Thyroid gland (tissue), 4 donors: ENCODE data around the gene POLR2B. TPM values are rescaled to one million over a fixed set of nuclear protein-coding genes. Genes with fewer than 3 reads are reported as not detected.

Experiments used
- DNase-seq, 2 donors: peaks; one replicate each; pipeline ENCODE4 v3.0.0-alpha.2; 2019
- H3K27ac ChIP-seq, 3 donors: fragments of 200-600 bp; sonication (generic); 1 replicate in 2 of 3; 2 replicates in 1 of 3; pipeline ENCODE4 v1.5.1; 2016 to 2019; ENCODE audit warnings: mild to moderate bottlenecking in 1 of 3, moderate library complexity in 1 of 3
- H3K27me3 ChIP-seq: fragments of 200-600 bp; sonication (generic); one replicate; pipeline ENCODE4 v1.5.1; 2019
- H3K36me3 ChIP-seq, 2 donors: fragments of 200-600 bp; sonication (generic); one replicate each; pipeline ENCODE4 v1.5.1; 2016 to 2019
- H3K4me1 ChIP-seq, 2 donors: fragments of 200-600 bp; sonication (generic); one replicate each; pipeline ENCODE4 v1.5.1; 2017 to 2019
- H3K4me3 ChIP-seq, 3 donors: fragments of 200-600 bp; sonication (generic); replicated peaks in 1 of 3; 1 replicate in 2 of 3; 2 replicates in 1 of 3; pipeline ENCODE4 v1.5.1; 2016; ENCODE audit warnings: mild to moderate bottlenecking in 1 of 3
- H3K9me3 ChIP-seq: fragments of 200-600 bp; sonication (generic); one replicate; pipeline ENCODE4 v1.5.1; 2017
- POLR2A ChIP-seq, 2 donors: fragments of 450-650 bp; IDR thresholded peaks; one replicate each; pipeline ENCODE4 v1.6.1; 2017; ENCODE audit warnings: antibody characterized with exemption in 2 of 2, mild to moderate bottlenecking in 2 of 2, moderate library complexity in 1 of 2
- WGBS, 2 donors: methylation state at CpG; one replicate each; pipeline ENCODE4 v1.1.5; 2017; 5-methylcytosine and 5-hydroxymethylcytosine counted together
- intact Hi-C: fragments of 100-400 bp; cut with DNase I; formaldehyde crosslinking; loops from one replicate; pipeline ENCODE4 v1.15.1; 2023
- total RNA-seq, 4 donors: library from RNA; depleted of rRNA; stranded (reverse); fragments of >200 nt; gene quantifications; one replicate each; pipeline ENCODE4 v1.2.3, GENCODE V29; 2016
- TF ChIP-seq, protein P1 (sequence below), 6 experiments: fragments of 200-600 bp in 3 of 6; fragments of 450-650 bp in 3 of 6; sonication (generic) in 3 of 6; IDR thresholded peaks; one replicate each; pipeline ENCODE4 v1.5.1; 2016 to 2019; ENCODE audit warnings: antibody characterized with exemption in 6 of 6, mild to moderate bottlenecking in 2 of 6, inconsistent platforms in 1 of 6, moderate library complexity in 1 of 6

Gene POLR2B
- total RNA-seq, 4 donors from 2014 or later: 82.1 to 111 (median 84.2) TPM

DNA sequence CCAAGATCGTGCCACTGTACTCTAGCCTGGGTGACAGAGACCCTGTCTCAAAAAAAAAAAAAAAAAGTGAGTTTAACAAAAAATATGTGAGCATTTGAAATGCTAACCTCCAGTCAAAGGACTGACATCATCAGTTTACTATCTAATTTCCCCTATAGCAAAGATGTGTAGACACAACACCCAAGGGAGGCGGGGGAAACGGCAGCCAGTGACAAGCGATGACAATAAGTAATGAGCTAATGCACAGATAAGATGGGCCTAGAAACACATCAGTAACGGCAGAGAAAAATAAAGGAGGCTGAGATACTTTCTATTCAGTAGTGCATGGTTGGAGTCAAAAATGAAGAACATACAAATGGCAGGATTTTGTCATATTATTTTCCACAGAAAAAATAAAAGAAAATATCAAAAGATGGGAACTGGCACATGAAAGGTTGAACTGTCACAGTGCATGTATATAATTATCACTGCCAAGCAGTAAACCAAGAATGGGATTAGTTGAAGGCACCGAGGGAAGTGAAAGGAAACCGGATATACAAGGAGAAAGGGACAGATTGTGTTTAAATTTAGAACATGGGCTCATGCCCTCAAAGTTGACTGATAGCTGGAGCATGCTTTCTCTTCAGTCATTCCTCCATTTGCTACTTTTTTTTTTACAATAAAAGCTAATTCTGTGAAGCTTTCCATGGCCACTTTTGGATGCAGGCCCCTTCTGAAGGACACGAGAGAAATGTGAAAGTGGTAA is 89.7 kb downstream of the POLR2B start:
- H3K4me3 ChIP-seq: no peak overlapping the region
- no peak for TF ChIP-seq POLR2A (IDR thresholded peaks at IDR 0.05)
- TF ChIP-seq, protein P1, sequence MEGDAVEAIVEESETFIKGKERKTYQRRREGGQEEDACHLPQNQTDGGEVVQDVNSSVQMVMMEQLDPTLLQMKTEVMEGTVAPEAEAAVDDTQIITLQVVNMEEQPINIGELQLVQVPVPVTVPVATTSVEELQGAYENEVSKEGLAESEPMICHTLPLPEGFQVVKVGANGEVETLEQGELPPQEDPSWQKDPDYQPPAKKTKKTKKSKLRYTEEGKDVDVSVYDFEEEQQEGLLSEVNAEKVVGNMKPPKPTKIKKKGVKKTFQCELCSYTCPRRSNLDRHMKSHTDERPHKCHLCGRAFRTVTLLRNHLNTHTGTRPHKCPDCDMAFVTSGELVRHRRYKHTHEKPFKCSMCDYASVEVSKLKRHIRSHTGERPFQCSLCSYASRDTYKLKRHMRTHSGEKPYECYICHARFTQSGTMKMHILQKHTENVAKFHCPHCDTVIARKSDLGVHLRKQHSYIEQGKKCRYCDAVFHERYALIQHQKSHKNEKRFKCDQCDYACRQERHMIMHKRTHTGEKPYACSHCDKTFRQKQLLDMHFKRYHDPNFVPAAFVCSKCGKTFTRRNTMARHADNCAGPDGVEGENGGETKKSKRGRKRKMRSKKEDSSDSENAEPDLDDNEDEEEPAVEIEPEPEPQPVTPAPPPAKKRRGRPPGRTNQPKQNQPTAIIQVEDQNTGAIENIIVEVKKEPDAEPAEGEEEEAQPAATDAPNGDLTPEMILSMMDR (IDR thresholded peaks at IDR 0.05): no peak
- peak overlapping the region in 1 of 3 donors; percentile 22 for H3K27ac ChIP-seq
- no peak for DNase-seq
- WGBS, 2 donors: 68 to 74% methylated on average over 8 of the region's 8 CpGs
- H3K27me3 ChIP-seq: no peaks in the 10 kb centered on the region
- intact Hi-C loops: no loop called here
- H3K36me3 ChIP-seq: no peaks in the 10 kb centered on the region
- no peaks in the 10 kb centered on the region for H3K9me3 ChIP-seq
- H3K4me1 ChIP-seq: peaks cover 11 to 29% of the 10 kb centered on the region in 2 donors

DNA sequence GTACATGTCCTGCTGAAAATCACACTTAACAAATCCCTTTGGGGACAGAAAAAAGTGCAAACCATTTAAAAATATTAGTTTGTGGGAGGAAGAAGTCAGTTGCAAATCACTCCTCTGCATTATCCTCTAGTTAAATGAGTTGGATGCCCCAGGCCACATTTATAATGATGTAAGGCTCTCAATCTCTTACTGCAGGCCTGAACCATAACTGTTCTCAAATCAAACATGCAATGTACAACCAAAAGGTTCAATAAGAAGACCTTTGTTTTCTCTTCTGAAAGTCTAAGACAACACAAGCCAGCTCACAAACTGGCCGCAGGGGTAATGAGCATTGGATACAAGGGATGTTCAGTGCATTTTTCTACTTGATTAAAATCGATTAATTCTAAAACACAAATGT is 91.8 kb downstream of the POLR2B start:
- no peak for DNase-seq
- Histone ChIP-seq H3K9me3 (no peaks in the 10 kb centered on the region), H3K4me3 (no peak overlapping the region), H3K36me3 (no peaks in the 10 kb centered on the region), H3K27me3 (no peaks in the 10 kb centered on the region), H3K4me1 (peaks cover 12 to 24% of the 10 kb centered on the region in 2 donors), H3K27ac (no peak overlapping the region)
- TF ChIP-seq POLR2A (IDR thresholded peaks at IDR 0.05): no peak
- TF ChIP-seq, protein P1 (IDR thresholded peaks at IDR 0.05): no peak
- 84 to 90% methylated on average over 2 of the region's 2 CpGs for WGBS, 2 donors
- intact Hi-C loops: no loop called here

DNA sequence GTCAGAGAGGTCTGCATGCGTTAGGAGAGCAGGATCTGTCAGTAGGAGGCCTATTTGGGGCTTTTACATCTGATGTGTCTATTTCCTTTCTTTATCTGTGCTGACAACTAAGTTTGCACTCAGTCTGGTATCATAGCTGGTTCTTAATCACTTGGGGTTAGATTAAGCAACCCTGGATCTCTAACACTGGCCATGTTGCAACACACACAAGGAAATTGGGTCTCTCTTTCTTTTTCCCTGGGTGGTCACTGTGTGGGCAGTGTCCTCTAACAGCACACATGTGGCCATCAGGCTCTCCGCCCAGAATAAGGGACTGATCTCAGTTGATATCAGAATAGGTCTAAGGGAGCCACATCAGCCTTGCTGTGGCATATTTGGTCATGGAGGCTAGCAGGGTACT is 92.6 kb downstream of the POLR2B start:
- 30 to 50% methylated on average over 2 of the region's 2 CpGs for WGBS, 2 donors
- no peaks in the 10 kb centered on the region for H3K36me3 ChIP-seq
- intact Hi-C loops: no loop called here
- peaks cover 20 to 27% of the 10 kb centered on the region in 2 donors for H3K4me1 ChIP-seq
- H3K27ac ChIP-seq: peak overlapping the region in 1 of 3 donors; percentile 24
- H3K27me3 ChIP-seq: no peaks in the 10 kb centered on the region
- no peaks in the 10 kb centered on the region for H3K9me3 ChIP-seq
- H3K4me3 ChIP-seq: no peak overlapping the region
- peak in 1 of 2 donors; percentile 7 for DNase-seq
- no peak for TF ChIP-seq POLR2A (IDR thresholded peaks at IDR 0.05)
- TF ChIP-seq, protein P1 (IDR thresholded peaks at IDR 0.05): no peak

DNA sequence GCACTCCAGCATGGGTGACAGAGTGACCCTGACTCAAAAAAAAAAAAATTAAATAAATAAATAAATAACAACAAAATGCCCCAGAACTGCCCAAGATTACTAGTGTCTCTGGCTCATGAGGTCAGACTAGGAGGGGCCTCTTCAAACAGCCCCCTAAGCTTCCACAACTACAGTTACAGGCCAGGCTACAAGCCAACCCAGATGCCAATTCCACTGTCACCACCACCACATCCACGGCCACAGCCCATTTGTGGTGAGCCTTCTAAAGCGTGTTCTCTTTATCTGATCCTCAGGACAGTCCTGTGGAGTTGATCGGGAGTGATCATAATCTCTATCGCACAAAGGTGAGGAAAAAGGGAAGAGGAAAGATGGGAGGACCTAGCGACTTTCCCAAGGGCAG is 94.9 kb downstream of the POLR2B start:
- H3K4me1 ChIP-seq: peaks cover 32 to 39% of the 10 kb centered on the region in 2 donors

DNA sequence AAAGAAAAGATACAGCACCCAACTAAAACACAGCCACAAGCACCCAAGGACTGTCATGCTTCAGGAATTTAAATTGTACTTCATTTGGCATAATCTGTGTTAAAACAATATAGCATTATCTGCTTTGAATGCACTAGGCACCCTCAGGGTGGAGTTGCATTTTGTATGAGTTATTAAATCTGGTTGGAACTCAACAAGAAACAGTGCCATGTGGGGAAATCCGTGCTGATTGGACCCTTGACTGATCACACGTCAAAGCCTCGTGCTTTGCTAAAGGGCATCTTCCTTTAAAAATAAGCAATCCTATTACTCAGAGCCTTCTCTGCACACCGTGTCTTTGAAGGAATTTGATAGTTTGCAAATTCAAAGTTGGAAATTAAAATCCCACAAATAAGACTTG is 96.0 kb downstream of the POLR2B start:
- Histone ChIP-seq H3K4me1 (peaks cover 42 to 50% of the 10 kb centered on the region in 2 donors), H3K9me3 (no peaks in the 10 kb centered on the region), H3K4me3 (no peak overlapping the region), H3K27me3 (no peaks in the 10 kb centered on the region), H3K36me3 (no peaks in the 10 kb centered on the region), H3K27ac (peak overlapping the region in 2 of 3 donors; percentile 26 to 44)
- DNase-seq: no peak
- intact Hi-C loops: no loop called here
- 21 to 28% methylated on average over 4 of the region's 4 CpGs for WGBS, 2 donors
- no peak for TF ChIP-seq POLR2A (IDR thresholded peaks at IDR 0.05)
- TF ChIP-seq, protein P1 (IDR thresholded peaks at IDR 0.05): no peak

More for the DNA sequence above, 94.9 kb downstream of the POLR2B start:
- intact Hi-C loops: no loop called here
- Histone ChIP-seq H3K27me3 (no peaks in the 10 kb centered on the region), H3K9me3 (no peaks in the 10 kb centered on the region), H3K4me3 (no peak overlapping the region), H3K27ac (no peak overlapping the region), H3K36me3 (no peaks in the 10 kb centered on the region)
- WGBS, 2 donors: 76 to 84% methylated on average over 5 of the region's 5 CpGs
- DNase-seq: no peak
- TF ChIP-seq, protein P1 (IDR thresholded peaks at IDR 0.05): no peak
- no peak for TF ChIP-seq POLR2A (IDR thresholded peaks at IDR 0.05)
